Stimulated activated CD4-positive, alpha-beta T cell treated with anti-CD3 and anti-CD28 coated beads, Interleukin-12 subunit alpha, Interleukin-12 subunit beta, amount 100 ng/mL, for 48 hours (primary cell): ENCODE data around the gene CBX8.
A peak's percentile ranks its signal among the peaks of the same experiment; 100 is the strongest.
"Not testable (repeated sequence)": the region's sequence is repeated elsewhere in the genome, so short reads cannot be mapped to it uniquely, and the experiment has no call there.

Source experiments
- DNase-seq, 3 donors: peaks; one replicate each; pipeline ENCODE4 v3.0.0-alpha.2; 2020; ENCODE audit warnings: low read depth in 2 of 3, low spot score in 1 of 3

CBX8 gene

DNA sequence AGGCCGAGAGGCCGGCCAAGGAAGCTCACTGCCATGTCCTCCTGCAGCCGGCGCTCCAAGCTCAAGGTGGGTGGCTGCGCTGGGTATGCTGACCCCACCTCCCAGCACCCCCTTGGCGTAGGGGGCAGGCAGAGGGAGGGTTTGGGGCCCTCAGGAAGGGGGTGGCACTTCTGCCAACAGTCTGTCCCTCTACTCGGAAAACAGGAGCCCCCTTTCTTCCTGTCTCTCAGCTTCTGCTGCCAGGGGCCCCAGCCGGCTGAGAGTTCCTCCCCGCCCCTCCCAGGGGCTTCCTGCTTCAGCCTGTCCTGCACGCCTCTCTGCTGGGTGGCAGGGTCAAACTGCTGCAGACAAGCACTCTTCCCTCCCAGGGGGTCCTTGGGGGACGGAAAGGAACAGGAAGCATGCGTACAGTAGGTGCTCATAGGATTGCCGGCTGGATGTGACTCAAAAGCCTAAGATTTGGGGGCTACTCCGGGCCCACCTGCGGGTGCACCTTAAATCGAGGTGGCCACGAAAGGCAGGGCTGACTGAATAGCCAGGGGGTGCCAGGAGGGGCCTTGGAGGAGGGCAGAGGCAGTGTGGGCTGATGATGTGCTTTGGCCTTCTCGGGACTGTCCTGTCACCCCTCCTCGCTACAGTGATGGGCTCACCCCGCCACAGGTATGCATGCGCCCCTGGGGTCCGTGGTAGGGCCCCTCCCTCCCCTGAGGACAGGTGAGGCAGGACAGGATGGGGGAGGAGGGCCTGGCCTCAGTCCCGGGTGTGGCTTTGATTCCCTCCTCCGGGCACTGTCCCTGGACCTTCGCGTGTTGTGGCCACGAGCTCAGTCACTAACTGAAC is 14.9 kb downstream of the CBX8 start:
- no peak for DNase-seq

DNA sequence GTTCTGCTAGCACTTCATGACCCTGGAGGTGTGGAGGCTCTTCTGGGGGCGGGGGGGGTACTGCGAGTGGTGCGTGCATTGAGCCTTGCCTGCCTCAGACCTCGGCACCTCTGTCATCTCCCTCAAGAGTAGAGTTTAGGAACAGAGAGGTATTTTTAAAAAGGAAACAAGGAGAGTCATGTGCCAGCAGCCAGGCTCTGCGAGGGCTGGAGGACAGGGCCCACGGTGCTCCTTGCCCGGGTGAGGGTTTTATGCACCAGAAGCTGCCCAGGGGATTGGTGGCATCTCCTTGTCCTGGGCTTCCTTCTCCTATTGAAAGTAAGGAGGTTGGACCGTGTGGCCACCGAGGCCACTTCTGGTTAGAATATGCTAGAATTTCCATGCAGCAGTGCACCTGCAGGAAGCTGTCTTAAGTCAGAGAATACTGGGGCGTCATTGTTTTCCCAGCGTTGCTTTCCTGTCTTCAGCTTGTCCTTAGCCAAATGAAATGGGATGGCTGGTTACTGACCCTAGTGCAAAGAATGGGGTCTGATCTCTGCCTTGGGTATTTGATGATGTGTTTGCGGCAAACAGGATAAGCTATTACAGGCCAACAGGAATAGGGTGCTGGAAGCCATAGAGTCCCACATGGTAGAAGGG is 15.7 kb downstream of the CBX8 start:
- no peak for DNase-seq

DNA sequence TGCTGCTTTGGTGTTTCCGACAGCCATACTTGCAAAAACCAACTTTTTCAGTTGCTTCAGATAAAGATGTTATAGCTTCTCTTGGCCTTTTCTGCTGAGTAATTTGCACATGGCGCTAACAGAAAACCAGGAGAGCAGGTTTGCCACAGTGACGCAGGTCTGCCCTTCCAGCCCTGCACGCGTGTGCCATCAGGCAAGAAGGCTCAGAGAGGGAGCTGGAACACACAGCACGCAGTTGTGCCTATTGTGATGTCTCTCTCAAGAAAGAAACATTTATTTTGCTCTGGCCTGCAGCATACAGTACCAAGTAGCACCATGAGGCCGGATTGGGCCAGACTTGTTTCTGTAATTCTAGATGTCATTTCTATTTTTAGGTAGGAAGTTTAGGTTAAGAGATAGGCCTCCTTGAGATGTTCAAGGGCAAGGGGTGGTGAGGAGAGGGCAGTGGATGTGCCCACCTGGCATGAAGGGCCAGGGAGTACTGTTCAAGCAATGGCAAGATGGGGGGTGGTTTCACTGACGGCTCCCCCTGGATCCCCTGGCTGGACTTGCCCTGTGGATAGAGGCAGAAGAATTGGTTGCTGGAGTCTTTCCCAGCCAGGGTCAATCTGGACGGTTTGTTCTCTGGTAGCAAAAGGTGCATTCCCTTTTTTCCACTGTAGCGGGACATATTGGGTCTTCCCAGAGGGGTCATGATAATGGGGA is 17.1 kb downstream of the CBX8 start:
- no peak for DNase-seq

DNA sequence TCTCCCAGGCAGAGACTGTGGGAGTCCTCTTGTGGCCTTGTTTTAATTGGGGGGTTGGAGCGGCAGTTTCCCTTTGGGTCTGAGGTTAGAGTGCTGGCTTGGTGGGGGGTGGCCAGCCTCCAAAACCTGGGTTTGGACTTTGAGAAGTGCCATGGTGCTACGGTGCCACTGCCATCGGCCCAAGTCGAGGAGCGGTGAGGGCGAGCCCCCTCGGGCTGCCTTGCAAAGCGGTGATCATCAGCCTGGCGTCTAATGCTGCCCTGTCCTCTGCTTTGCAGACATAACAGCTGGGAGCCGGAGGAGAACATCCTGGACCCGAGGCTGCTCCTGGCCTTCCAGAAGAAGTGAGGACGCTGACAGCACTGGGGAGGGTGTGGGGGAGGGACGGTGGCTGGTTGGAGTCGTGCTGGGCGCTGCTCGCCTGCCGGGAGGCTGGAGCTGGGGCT is 17.8 kb downstream of the CBX8 start:
- DNase-seq = no peak

DNA sequence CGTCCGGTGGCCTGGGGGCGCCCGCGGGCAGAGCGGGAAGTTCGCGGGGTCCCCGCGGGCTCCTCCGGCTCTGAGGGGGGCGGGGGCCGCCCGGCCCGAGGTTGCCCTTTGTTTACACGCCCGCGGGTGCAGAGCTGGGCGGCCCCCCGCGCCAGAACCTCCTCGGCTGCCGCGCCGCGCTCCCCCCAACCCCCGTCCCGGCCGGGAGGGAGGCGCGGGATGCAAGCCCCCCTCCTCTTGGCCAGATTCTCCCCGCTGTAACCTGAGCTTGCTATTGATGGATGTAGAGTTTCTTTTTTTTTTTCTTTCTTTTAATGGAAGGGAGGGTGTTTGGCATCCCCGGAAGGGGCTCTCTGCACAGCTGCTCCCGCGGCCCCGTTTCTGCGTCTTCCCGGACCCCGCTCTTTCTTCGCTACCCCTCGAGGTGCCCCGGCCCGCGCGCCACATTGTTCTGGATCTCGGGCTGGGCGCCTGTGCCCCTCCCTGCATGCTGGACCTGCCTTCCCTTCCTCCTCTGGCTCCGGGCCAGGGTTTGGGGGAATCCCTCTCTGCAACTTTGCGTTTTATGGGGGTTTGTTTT is 18.3 kb downstream of the CBX8 start:
- DNase-seq = no peak

DNA sequence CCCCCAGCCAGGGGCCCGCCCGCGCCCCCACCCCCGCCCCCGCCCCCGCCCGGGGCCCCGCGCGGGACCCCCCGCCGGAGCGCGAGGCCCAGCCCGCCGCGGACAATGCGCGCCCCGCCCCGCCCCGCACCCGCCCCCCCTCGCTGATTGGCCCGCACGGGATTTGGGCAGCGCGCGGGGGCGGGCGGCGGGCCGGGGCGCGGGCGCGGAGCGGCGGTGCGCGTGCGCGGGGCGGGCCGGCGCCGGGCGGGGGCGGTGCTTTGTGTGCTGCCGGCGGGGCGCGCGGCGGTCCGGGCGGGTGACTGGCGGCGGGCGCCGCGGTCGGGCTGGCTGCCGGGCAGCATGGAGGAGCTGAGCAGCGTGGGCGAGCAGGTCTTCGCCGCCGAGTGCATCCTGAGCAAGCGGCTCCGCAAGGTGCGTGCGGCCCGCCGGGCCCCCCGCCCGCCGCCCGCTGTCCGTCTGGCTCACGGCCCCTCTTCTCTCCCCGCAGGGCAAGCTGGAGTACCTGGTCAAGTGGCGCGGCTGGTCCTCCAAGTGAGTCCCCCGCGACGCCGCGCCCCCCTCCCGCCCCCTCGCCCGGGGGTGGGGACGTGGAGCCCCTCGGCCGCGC is 18.9 kb downstream of the CBX8 start, which contains the start of gene CBX2:
Gene CBX2 (plus strand): TSS at position 255 of the 610 bp plus-strand sequence. CDS start 88 bp downstream, at position 343.
- peak; percentile 48 to 78 (median 67) for DNase-seq

DNA sequence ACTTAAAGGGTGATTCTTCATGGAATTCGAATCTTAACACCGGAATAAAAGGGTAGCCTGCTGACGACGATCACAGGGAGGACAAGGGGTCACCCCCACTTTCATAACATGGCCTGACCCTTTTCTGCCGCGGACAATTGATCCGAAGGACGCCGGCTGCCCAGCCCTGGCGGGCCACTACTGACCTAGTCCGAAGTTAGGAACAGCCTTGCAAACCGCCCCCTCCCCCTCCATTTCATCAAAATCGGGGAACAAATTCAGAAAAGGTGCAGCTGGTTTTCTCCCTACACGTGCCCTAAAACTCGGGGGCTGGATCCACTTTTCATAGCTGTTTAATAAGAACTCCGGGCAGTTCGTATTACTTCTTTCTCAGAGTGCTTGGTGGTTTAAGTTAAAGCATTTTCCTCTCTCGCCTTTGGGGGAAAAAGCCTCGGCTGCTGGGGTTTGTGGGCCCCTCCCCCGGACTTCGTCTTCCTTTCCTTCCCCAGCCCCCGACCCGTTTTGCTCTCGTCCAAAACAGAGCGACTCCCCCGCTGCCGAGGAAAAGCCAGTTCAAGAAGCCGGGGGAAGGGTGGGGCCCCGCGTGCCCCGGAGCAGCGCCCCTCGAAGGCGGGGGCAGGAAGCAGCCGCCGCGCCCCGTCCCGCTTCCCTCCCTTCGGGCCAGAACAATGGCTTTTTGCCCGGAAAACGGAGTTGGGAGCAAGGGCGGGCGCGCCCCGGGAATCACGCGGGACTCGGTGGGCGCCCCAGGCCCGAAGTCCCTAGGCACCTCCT is 19.6 kb downstream of the CBX8 start:
- DNase-seq = no peak

DNA sequence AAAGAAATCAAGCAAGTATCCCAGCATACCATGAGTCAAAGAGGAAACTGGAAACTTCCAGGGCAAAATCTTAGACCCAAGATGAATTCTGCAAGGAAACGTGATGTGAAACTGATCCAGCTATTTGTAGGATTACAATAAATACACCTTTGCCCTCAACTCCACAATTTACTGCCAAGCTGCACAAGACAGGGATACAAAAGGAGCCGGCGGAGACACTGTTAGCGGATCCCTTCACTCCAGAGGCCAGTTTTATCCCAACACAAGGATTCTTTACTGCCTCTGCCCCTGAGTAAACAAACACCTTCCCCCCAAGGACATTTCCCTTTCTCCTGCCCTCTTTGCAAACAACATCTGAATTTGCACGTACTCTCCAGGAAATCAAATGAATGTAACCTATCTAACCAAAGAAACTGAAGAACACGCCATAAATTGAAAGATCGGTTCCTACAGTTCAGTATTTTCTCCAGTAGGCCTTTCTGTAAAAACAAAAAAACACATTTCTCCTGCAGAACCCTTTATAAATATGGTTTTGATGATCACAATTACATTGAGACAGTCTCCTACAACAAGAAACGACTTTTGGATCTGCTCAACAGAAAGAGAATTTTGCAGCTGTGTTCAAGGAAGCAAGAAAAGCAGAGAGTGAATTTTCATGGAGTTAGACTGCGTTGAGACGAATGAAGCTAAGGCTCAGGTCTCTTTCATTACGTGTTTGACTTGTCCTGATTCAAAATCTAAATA is 20.3 kb downstream of the CBX8 start:
- no peak for DNase-seq

DNA sequence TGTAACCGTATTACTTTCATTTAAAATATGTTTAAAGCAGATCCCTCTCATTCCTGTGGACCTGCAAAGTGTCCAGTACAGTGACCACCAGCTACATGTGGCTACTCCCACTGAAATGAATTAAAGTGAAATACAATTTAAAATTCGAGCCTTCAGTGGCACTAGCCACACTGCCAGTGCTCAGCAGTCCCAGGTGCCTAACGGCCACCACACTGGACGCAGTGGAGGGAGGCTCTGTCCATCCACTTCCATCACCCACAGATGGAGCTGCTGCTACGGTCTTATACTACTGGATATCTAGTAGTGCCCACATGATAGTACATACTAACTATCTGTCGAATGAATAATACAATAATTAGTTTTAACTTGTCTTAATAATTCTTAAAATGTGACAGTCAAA is 21.2 kb downstream of the CBX8 start:
- DNase-seq = no peak

DNA sequence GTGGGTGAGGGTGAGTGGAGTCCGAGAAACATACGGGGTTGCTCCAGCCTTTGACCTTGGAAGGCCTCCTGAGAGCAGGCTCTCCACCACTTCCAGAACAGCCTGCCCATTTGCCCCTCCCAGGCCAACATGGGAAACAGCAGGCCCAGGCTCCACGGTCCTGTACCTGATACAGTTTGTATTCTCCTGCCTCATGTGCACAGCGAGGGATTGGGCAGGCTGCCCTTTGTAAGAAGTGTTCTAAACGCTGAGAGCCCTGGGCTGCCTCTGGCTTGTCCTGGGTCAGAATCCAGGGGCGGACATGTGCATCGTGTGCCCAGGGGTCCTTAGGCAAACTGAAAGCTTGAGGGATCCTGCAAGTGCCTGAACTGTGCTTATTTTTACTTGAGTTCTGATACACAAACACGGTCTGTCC is 22.3 kb downstream of the CBX8 start:
- DNase-seq = no peak

DNA sequence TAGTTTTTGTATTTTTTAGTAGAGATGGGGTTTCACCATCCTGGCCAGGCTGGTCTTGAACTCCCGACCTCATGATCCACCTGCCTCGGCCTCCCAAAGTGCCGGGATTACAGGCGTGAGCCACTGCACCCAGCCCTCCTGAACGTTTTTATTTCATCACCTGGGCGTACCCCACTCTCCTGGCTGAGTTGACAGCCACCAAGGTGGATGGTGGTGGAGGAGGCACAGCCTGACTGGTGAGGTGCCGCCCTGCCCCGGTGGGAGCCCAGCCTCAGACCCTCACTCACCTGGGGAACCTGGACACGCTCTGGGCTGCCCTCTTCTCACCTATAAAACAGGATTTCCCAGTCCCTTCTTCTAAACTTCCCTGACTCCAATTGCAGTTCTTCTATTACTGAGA is 24.2 kb downstream of the CBX8 start:
- not testable (repeated sequence) for DNase-seq

DNA sequence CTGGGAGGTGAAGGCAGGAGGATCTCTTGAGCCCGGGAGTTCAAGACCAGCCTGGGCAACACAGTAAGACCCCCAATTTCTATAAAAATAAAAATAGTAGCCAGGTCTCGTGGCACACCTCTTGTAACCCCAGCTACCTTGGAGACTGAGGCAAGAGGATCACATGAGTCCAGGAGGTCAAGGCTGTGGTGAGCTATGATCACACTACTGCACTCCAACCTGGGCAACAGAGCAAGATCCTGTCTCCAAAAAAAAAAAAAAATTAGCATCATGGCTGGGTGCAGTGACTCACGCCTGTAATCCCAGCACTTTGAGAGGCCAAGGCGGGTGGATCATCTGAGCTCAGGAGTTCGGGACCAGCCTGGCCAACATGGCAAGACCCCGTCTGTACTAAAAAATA is 25.6 kb downstream of the CBX8 start:
- DNase-seq = no peak

DNA sequence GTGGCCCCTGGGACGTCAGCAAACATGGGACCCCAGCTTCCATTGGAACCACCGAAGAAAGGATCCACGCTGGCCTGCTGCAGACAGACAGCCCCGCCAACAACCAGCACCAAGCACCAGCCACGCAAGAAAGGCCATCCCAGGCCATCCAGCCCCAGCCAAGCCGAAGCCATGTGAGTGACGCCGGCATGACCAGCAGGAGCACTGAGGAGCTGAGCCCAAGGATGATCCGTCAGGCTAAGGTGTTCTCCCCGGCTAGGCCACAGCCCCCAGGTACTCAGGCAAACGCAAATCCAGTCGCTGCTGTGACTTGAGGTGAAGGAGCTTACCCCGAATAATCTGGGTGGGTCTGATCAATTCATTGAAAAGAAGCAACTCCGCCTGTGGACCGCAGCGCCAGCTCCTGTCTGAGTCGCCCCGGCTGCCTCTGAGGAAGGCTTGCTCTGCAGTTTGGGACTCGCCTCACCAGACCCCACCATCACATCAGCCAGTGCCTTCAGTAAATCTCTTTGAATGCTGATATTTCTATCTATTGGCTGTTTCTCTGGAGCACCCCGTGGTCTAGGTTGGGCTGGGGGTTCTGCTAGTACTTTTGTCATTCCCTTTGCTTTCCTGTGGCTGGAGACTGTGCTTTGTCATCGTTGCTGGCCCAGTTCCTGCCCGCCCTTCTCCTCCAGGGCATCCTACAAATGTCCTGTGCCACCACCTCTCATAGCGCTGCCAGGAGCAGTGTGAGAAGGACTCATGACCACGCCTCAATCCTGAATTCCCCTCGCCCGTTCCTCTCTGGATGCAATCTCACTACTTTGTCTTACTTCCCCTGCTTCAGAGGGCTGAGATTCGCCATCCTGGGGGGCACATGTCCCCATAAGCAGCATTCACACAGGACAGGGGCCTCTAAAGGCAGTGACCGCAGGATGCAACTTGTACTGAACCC is 27.0 kb downstream of the CBX8 start:
- DNase-seq = no peak

DNA sequence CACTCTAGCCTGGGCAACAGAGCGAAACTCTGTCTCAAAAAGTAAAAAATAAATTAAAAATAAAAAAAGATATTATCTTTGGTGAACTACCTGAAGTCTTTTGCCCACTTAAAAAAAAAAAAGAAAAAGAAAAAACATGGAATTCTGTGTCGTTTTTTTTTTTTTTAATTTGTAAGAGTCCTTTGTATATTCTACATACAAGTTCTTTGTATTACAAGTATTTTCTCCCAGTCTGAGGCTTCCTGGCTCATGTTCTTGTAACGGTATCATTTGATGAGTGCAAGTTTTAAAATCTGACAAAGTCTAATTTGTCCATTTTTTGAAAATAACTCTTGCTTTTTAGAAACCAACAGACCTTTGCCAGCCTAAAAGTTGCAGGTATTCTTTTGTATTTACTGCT is 31.2 kb downstream of the CBX8 start:
- no peak for DNase-seq

DNA sequence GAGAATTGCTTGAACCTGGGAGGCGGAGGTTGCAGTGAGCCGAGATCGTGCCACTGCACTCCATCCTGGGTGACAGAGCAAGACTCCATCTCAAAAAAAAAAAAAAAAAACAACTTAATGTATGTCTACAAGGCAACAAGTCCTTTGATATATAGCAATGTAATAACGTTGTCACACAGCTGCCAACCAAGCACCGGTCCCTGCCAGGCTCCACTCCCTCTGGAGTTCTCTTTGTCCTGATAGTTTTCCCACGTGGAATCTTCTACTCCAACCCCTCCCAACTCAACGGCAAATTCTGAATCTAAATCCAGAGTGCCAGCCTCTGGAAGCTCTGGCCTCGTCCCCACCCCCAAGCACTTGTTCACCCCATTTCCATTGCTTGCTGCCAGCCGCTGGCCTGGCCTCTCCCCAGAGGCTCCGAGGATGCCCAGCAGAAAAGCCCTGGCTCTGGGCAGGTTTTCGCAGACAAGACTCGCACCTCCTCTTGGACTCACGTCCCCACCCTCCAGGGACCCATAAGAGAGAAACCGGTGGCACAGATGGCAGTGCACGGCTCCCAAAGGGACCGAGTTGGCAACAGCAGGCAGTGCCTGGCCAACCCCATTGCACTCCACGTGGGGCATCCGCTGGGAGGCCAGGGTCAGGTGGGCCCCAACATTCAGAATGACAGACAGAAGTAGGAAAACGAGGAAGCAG is 34.8 kb downstream of the CBX8 start:
- no peak for DNase-seq

DNA sequence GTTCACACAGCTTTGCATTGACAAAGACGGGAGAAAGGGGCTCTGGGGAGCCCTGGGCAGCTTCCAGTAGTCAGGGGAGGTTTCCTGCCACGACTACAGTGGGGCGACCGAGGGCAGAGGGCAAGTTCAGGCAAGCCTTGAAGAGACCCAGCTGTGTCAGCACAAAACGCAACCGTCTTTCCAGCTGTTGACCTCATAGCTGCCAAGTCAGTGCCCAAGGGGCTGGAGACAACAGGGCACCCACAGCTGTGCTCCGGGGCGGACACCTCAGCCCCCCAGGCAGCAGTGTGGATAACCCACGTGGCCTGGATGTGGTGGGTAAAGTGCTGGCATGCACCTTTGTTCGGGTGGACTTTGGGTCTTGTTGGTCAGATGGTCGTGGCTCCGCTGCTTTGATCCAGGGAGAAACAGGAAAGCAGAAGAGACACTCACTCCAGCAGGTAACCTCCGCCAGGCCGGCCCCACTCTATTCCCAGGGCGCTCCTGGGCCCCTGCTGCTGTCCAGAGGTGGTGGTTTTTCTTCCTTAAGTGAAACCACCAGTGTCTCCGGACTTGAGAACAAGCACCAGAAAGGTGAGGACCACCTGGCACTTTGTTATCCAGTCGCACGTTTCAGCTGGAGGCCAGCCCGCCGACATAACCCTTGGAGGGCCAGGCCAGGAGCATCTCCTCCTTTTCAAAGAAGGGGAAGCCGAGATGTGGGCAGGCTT is 36.5 kb downstream of the CBX8 start:
- DNase-seq = no peak

DNA sequence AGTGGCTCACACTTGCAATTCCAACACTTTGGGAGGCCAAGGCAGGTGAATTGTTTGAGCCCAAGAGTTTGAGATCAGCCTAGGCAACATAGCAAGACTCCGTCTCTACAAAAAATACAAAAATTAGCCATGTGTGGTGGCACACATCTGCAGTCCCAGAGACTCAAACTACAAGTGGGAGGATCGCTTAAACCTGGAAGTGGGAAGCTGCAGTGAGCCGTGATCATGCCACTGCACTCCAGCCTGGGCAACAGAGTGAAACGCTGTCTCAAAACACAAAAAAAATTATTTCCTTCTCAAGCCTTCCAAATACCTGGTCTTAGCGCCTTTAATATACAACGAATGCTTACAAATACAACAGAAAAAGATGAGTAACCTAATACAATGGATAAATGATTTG is 38.6 kb downstream of the CBX8 start:
- no peak for DNase-seq
